ENCODE results near the gene ASAP2. TPM values are rescaled to one million over a fixed set of nuclear protein-coding genes. Genes with fewer than 3 reads are reported as not detected.

Gene ASAP2
- total RNA-seq, 1 experiment from 2014 or later = 12.6 TPM

DNA sequence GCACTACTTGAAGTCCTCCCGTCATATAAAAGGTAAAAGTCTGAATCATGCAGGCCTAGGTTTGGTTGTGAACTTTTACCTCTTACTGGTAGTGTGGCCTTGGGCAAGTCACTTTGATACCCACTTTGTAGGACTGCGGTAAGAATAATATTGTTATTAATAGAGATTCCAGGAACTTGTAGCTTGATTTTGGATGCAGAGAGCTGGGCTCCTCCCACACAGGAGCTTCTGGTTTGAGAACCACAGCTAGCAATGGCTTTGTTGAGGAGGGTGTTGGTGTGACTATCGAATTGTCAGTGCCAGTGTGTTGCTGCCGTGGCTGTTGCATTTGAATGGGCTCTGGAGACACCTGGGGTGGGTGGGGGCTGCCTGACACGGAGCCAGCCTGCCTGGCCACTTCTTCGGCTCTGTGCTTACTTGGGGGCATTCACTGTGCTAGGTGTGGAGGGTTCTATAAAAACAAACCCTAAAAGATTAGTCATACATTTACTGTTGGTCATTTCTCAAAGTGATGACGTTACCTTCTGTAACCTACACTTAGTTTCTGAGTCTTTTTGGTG is 38.5 kb downstream of the ASAP2 start:
- H2BK120ac ChIP-seq (ENCODE audit: low read depth, low read length, poor library complexity, severe bottlenecking) = no peak overlapping the region
- no peak overlapping the region for H2AK5ac ChIP-seq (ENCODE audit: insufficient read length, low read length)
- no peak overlapping the region for H3K18ac ChIP-seq (ENCODE audit: insufficient read length, low read depth, low read length)
- H2BK20ac ChIP-seq (ENCODE audit: low read depth, low read length, poor library complexity, severe bottlenecking) = no peak overlapping the region
- H3K27me3 ChIP-seq (ENCODE audit: insufficient read depth, low read length) = no peaks in the 10 kb centered on the region
- Mint-ChIP-seq H3K4me3 (peak overlapping the region in 1 of 2 experiments; percentile 55; a peak in 3 of 5 replicates), H3K4me1 (peaks cover 37 to 41% of the 10 kb centered on the region in 2 experiments), H3K27me3 (ENCODE audit: low read depth) (no peaks in the 10 kb centered on the region), H3K9me3 (no peaks in the 10 kb centered on the region), H3K36me3 (ENCODE audit: insufficient read depth in 1 of 3, low read depth in 3 of 3) (peaks cover 0 to 4% (median 0%) of the 10 kb centered on the region in 3 experiments; a peak in 2 of 7 replicates), H3K27ac (peak overlapping the region; percentile 7 to 87 (median 71); a peak in 4 of 7 replicates)
- no peak overlapping the region for H2BK12ac ChIP-seq (ENCODE audit: insufficient read length, low read depth, low read length)
- H4K5ac ChIP-seq (ENCODE audit: insufficient read length, low read depth, low read length) = no peak overlapping the region
- 0 out of 2 replicates have a peak, but pooled peaks cover 1% of the 10 kb centered on the region for H3K79me2 ChIP-seq (ENCODE audit: insufficient read depth, low read length)
- H3K79me1 ChIP-seq (ENCODE audit: insufficient read depth, low read depth, low read length, poor library complexity, severe bottlenecking) = no peaks in the 10 kb centered on the region
- TF ChIP-seq, protein P1, sequence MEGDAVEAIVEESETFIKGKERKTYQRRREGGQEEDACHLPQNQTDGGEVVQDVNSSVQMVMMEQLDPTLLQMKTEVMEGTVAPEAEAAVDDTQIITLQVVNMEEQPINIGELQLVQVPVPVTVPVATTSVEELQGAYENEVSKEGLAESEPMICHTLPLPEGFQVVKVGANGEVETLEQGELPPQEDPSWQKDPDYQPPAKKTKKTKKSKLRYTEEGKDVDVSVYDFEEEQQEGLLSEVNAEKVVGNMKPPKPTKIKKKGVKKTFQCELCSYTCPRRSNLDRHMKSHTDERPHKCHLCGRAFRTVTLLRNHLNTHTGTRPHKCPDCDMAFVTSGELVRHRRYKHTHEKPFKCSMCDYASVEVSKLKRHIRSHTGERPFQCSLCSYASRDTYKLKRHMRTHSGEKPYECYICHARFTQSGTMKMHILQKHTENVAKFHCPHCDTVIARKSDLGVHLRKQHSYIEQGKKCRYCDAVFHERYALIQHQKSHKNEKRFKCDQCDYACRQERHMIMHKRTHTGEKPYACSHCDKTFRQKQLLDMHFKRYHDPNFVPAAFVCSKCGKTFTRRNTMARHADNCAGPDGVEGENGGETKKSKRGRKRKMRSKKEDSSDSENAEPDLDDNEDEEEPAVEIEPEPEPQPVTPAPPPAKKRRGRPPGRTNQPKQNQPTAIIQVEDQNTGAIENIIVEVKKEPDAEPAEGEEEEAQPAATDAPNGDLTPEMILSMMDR (conservative IDR thresholded peaks at IDR 0.05) = no peak
- no peak overlapping the region for H3K14ac ChIP-seq (ENCODE audit: insufficient read depth, low read length)
- H3K23ac ChIP-seq (ENCODE audit: insufficient read length, low read depth, low read length) = no peak overlapping the region
- no peak overlapping the region for H3K9ac ChIP-seq (ENCODE audit: extremely low read depth, insufficient read length, low read length)
- no peak overlapping the region for H3K56ac ChIP-seq (ENCODE audit: insufficient read length, low read depth, low read length)
- H3K4me1 ChIP-seq (ENCODE audit: insufficient read depth, low read length) = 0 out of 2 replicates have a peak, but pooled peaks cover 2% of the 10 kb centered on the region
- no peak overlapping the region for H3K27ac ChIP-seq (ENCODE audit: insufficient read length, low read depth, low read length)
- H4K8ac ChIP-seq (replicated peaks; ENCODE audit: insufficient read length, low read depth, low read length) = no peak overlapping the region
- no peak overlapping the region for H3K4ac ChIP-seq (ENCODE audit: low read depth, low read length)
- H4K20me1 ChIP-seq (ENCODE audit: control insufficient read depth, insufficient read depth, insufficient read length) = no peaks in the 10 kb centered on the region
- H2BK15ac ChIP-seq (ENCODE audit: low read depth, low read length) = no peak overlapping the region
- WGBS (ENCODE audit: extremely low coverage, insufficient read length, low lambda C conversion rate) = no CpG with 5 or more reads among the region's 7 CpGs
- H3T11ph ChIP-seq (ENCODE audit: low read length) = no peak overlapping the region
- no peak overlapping the region for H2BK5ac ChIP-seq (ENCODE audit: insufficient read length, low read length)
- no peak overlapping the region for H3K4me2 ChIP-seq (ENCODE audit: insufficient read depth, insufficient read length, low read length)
- H4K91ac ChIP-seq (ENCODE audit: insufficient read length, low read depth, low read length) = no peak overlapping the region
- H3K9me3 ChIP-seq (ENCODE audit: control insufficient read depth, low read depth, low read length) = no peaks in the 10 kb centered on the region
- DNase-seq = peak; percentile 61
- H2AFZ ChIP-seq (ENCODE audit: low read length) = no peak overlapping the region
- peaks cover 3% of the 10 kb centered on the region for H3K23me2 ChIP-seq (ENCODE audit: insufficient read length, low read depth, low read length, poor library complexity, severe bottlenecking)

All from H9 (cell line).